Neural cell (in vitro differentiated cells): ENCODE results near the gene IL11. TPM values are rescaled to one million over a fixed set of nuclear protein-coding genes. Genes with fewer than 3 reads are reported as not detected.
"Not testable (repeated sequence)": the region's sequence is repeated elsewhere in the genome, so short reads cannot be mapped to it uniquely, and the experiment has no call there.

Experiments
- H2AFZ ChIP-seq: fragments of 200-600, 300-800 bp; sonication (generic), shearing (Covaris generic); 2 replicates; pipeline ENCODE4 v1.6.0; 2014; ENCODE audit warnings: low read depth, mild to moderate bottlenecking, antibody characterized with exemption, low read length, moderate library complexity
- H3F3A ChIP-seq: fragments of 200-600 bp; shearing (Covaris generic); 2 replicates; pipeline ENCODE4 v1.6.1; 2016; ENCODE audit warnings: mild to moderate bottlenecking, moderate library complexity, mixed read lengths, antibody characterized with exemption, low read length; ENCODE audit not compliant: insufficient read depth, poor library complexity, severe bottlenecking
- H3K27ac ChIP-seq: fragments of 200-600, 300-800 bp; sonication (generic), shearing (Covaris generic); 2 replicates; pipeline ENCODE4 v1.5.1; 2014; ENCODE audit warnings: mild to moderate bottlenecking, low read length, moderate library complexity
- H3K27me3 ChIP-seq: fragments of 300-800, 200-600 bp; sonication (generic), shearing (Covaris generic); 2 replicates; pipeline ENCODE4 v1.6.0; 2014; ENCODE audit warnings: mild to moderate bottlenecking, low read depth, low read length, moderate library complexity; ENCODE audit not compliant: insufficient read depth
- H3K36me3 ChIP-seq: fragments of 300-800, 200-600 bp; sonication (generic), shearing (Covaris generic); 2 replicates; pipeline ENCODE4 v1.5.1; 2014; ENCODE audit warnings: mild to moderate bottlenecking, antibody characterized with exemption, low read length, moderate library complexity; ENCODE audit not compliant: insufficient read depth
- H3K4me2 ChIP-seq: fragments of 300-800, 200-600 bp; sonication (generic), shearing (Covaris generic); 2 replicates; pipeline ENCODE4 v1.6.0; 2014; ENCODE audit warnings: mild to moderate bottlenecking, low read length
- H3K4me3 ChIP-seq: fragments of 300-800, 200-600 bp; sonication (generic), shearing (Covaris generic); 2 replicates; pipeline ENCODE4 v1.5.1; 2014; ENCODE audit warnings: mild to moderate bottlenecking, low read length, moderate library complexity
- H3K79me2 ChIP-seq: fragments of 200-600 bp; shearing (Covaris generic); replicated peaks from 2 replicates; pipeline ENCODE4 v1.6.0; 2014; ENCODE audit warnings: mild to moderate bottlenecking, low read length, moderate library complexity; ENCODE audit not compliant: insufficient read depth
- H3K9ac ChIP-seq: fragments of 300-800, 200-600 bp; sonication (generic), shearing (Covaris generic); 2 replicates; pipeline ENCODE4 v1.6.1; 2016; ENCODE audit warnings: mild to moderate bottlenecking, low read length, mixed read lengths
- H3K9me2 ChIP-seq: fragments of 200-600 bp; shearing (Covaris generic); 2 replicates; pipeline ENCODE4 v1.6.1; 2016; ENCODE audit warnings: mild to moderate bottlenecking, low read length, mixed read lengths; ENCODE audit not compliant: insufficient read depth
- H3K9me3 ChIP-seq: fragments of 200-600, 300-800 bp; sonication (generic), shearing (Covaris generic); 2 replicates; pipeline ENCODE4 v1.6.1; 2016; ENCODE audit warnings: mild to moderate bottlenecking, mixed run types, low read length, moderate library complexity, mixed read lengths
- H4K20me1 ChIP-seq: fragments of 200-600 bp; shearing (Covaris generic); 2 replicates; pipeline ENCODE4 v1.6.1; 2016; ENCODE audit warnings: mild to moderate bottlenecking, mixed run types; ENCODE audit not compliant: insufficient read depth
- CTCF ChIP-seq: fragments of 450-650 bp; IDR thresholded peaks from 2 replicates; pipeline ENCODE4 v1.5.1; 2014; ENCODE audit warnings: antibody characterized with exemption, mild to moderate bottlenecking, moderate library complexity; ENCODE audit not compliant: poor library complexity, severe bottlenecking
- EP300 ChIP-seq: fragments of 450-650 bp; conservative IDR thresholded peaks from 2 replicates; pipeline ENCODE4 v1.6.1; 2014; ENCODE audit warnings: antibody characterized with exemption, mild to moderate bottlenecking, moderate library complexity; ENCODE audit not compliant: poor library complexity, severe bottlenecking
- EZH2 ChIP-seq: fragments of 200-600, 300-800 bp; shearing (Covaris generic), sonication (generic); IDR thresholded peaks from 2 replicates; pipeline ENCODE4 v1.6.1; 2014; ENCODE audit warnings: antibody characterized with exemption, low read length, borderline replicate concordance, mild to moderate bottlenecking; ENCODE audit not compliant: insufficient read depth, poor library complexity, severe bottlenecking
- MXI1 ChIP-seq: fragments of 450-650 bp; conservative IDR thresholded peaks from 2 replicates; pipeline ENCODE4 v1.6.1; 2014; ENCODE audit warnings: antibody characterized with exemption, mild to moderate bottlenecking; ENCODE audit not compliant: poor library complexity, severe bottlenecking
- POLR2AphosphoS5 ChIP-seq: IDR thresholded peaks from 2 replicates; pipeline ENCODE4 v1.6.1; 2012
- RAD21 ChIP-seq: fragments of 450-650 bp; conservative IDR thresholded peaks from 2 replicates; pipeline ENCODE4 v1.6.1; 2014; ENCODE audit warnings: antibody characterized with exemption, mild to moderate bottlenecking, moderate library complexity
- REST ChIP-seq: IDR thresholded peaks from 2 replicates; pipeline ENCODE4 v1.6.1; 2012; ENCODE audit warnings: borderline replicate concordance
- SMC3 ChIP-seq: fragments of 450-650 bp; conservative IDR thresholded peaks from 2 replicates; pipeline ENCODE4 v1.6.1; 2014; ENCODE audit warnings: antibody characterized with exemption, mild to moderate bottlenecking, moderate library complexity; ENCODE audit not compliant: poor library complexity
- TAF1 ChIP-seq: IDR thresholded peaks from 2 replicates; pipeline ENCODE4 v1.6.1; 2012; ENCODE audit warnings: low read depth
- polyA plus RNA-seq: library from polyadenylated mRNA; depleted of rRNA; stranded (reverse); fragments of >200 nt; gene quantifications from 2 replicates; pipeline ENCODE4 v1.2.3, GENCODE V29; 2014

IL11 gene
- polyA plus RNA-seq, 1 donor from 2014 or later = 0.62 TPM

GRCh38 chr19:55407550-55407799 lies 37.2 kb upstream of the IL11 start, which contains the start of gene UBE2S:
Gene UBE2S, minus strand, starts transcription at chr19:55407788. Its CDS starts 199 bp downstream, at chr19:55407589.
- Histone ChIP-seq H2AFZ (peak within 1 kb of the TSS; percentile 85), H3K4me2 (peak within 1 kb of the TSS; percentile 79), H3K27ac (peak within 1 kb of the TSS; percentile 99), H3K79me2 (peaks cover 21% of the 10 kb centered on the region), H3K9ac (peak within 1 kb of the TSS; percentile 91), H3K4me3 (peak within 1 kb of the TSS; percentile 90)
- not testable (repeated sequence) for H4K20me1 ChIP-seq, H3K36me3 ChIP-seq, H3K27me3 ChIP-seq, H3K9me2 ChIP-seq, H3F3A ChIP-seq, H3K9me3 ChIP-seq
- TF ChIP-seq SMC3 = peak; percentile 65
- TF ChIP-seq POLR2AphosphoS5 = peak; percentile 96
- peak; percentile 96 for TF ChIP-seq REST
- peak; percentile 51 for TF ChIP-seq RAD21
- peak; percentile 92 for TF ChIP-seq TAF1
- peak; percentile 14 for TF ChIP-seq CTCF

DNA sequence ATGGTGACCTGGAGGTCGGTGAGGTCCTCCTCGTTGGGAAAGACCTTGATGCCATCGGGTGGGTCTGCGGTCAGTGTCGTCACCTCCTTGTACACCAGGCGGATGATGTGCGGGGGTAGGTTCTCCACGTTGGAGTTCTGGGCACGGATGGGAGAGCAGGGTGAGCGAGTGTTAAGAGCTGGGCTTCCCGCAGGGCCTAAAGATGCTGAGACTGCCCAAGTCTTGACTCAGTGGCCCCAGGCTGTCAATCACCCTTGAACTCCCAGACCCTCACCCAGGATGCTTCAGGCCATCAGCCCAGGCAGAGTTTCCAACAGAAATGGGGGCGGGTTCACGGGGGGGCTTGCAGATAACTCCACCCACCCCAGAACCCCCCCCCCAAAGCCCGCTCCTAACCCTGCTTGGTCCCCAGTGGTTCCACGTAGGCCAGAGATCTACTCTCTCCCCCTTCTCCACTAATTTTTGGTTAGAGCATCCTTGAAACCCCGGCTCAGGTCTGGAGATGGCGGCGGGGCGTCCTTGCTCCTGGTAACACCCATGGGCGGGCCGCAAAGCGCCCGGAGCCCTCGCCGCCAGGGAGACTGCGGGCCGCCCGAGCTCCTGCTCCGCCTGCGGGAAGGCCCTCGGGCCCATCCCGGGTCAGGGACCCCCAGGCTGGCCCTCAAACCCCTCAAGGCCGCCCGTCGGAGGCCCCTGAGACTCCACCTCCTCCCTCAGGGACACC lies 36.7 kb upstream of the IL11 start:
- no peaks in the 10 kb centered on the region for H3K27me3 ChIP-seq
- peak overlapping the region; percentile 90 for H3K4me3 ChIP-seq
- no peak overlapping the region for H2AFZ ChIP-seq
- H4K20me1 ChIP-seq = no peaks in the 10 kb centered on the region
- H3K36me3 ChIP-seq = no peaks in the 10 kb centered on the region
- no peaks in the 10 kb centered on the region for H3K9me3 ChIP-seq
- no peaks in the 10 kb centered on the region for H3K9me2 ChIP-seq
- H3K27ac ChIP-seq = peak overlapping the region; percentile 99
- TF ChIP-seq RAD21 (no peak), POLR2AphosphoS5 (no peak), SMC3 (no peak), EZH2 (no peak), CTCF (no peak), MXI1 (no peak), TAF1 (no peak), REST (no peak), EP300 (no peak)
- peaks cover 21% of the 10 kb centered on the region for H3K79me2 ChIP-seq
- H3K4me2 ChIP-seq = peak overlapping the region; percentile 62
- H3K9ac ChIP-seq = peak overlapping the region; percentile 91
- peaks cover 4% of the 10 kb centered on the region for H3F3A ChIP-seq
